BE2C (cell line): ENCODE measurements around the gene FLRT2.

Experiments
- DNase-seq: peaks from one replicate; pipeline ENCODE4 v3.0.0-alpha.2; 2020
- H3K27me3 ChIP-seq: fragments of 250-450 bp; sonication (Bioruptor Pico); 2 replicates; pipeline ENCODE4 v1.5.1; 2020; ENCODE audit warnings: mild to moderate bottlenecking
- H3K36me3 ChIP-seq: fragments of 250-450 bp; sonication (Bioruptor Pico); 2 replicates; pipeline ENCODE4 v1.5.1; 2020; ENCODE audit warnings: mild to moderate bottlenecking
- H3K4me1 ChIP-seq: fragments of 250-450 bp; sonication (Bioruptor Pico); 2 replicates; pipeline ENCODE4 v1.5.1; 2020
- H3K4me3 ChIP-seq: 2 replicates; pipeline ENCODE4 v1.5.1; 2011; ENCODE audit warnings: low read depth, low read length
- H3K9me3 ChIP-seq: fragments of 250-450 bp; sonication (Bioruptor Pico); 2 replicates; pipeline ENCODE4 v1.5.1; 2020
- TF ChIP-seq, protein P1 (sequence below): IDR thresholded peaks from 2 replicates; pipeline ENCODE4 v1.5.1; 2012; ENCODE audit warnings: mild to moderate bottlenecking, low read depth, low read length

FLRT2 gene

DNA sequence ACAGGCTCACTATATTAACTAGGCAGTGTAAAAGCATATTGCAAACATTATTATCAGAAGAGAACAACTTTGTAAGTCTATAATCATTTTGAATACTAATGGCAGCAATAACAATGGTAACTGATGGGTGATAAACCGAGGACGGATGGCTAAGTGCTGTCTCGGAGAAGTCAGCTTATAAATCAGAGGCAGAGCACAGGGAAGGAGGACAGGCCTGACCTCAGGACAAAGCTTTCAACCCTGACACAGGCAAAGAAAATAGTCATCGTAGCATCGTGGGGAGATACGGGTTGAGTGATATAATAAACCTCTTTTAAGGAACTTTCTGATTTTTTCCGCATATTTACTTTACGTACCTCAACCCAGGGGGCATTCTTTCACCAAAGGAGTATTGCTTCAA lies 48.4 kb downstream of the FLRT2 start:
- no peaks in the 10 kb centered on the region for H3K4me1 ChIP-seq
- H3K36me3 ChIP-seq: no peaks in the 10 kb centered on the region
- DNase-seq: no peak
- TF ChIP-seq, protein P1, sequence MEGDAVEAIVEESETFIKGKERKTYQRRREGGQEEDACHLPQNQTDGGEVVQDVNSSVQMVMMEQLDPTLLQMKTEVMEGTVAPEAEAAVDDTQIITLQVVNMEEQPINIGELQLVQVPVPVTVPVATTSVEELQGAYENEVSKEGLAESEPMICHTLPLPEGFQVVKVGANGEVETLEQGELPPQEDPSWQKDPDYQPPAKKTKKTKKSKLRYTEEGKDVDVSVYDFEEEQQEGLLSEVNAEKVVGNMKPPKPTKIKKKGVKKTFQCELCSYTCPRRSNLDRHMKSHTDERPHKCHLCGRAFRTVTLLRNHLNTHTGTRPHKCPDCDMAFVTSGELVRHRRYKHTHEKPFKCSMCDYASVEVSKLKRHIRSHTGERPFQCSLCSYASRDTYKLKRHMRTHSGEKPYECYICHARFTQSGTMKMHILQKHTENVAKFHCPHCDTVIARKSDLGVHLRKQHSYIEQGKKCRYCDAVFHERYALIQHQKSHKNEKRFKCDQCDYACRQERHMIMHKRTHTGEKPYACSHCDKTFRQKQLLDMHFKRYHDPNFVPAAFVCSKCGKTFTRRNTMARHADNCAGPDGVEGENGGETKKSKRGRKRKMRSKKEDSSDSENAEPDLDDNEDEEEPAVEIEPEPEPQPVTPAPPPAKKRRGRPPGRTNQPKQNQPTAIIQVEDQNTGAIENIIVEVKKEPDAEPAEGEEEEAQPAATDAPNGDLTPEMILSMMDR: no peak
- H3K27me3 ChIP-seq: no peaks in the 10 kb centered on the region
- H3K4me3 ChIP-seq: no peak overlapping the region
- H3K9me3 ChIP-seq: no peaks in the 10 kb centered on the region

DNA sequence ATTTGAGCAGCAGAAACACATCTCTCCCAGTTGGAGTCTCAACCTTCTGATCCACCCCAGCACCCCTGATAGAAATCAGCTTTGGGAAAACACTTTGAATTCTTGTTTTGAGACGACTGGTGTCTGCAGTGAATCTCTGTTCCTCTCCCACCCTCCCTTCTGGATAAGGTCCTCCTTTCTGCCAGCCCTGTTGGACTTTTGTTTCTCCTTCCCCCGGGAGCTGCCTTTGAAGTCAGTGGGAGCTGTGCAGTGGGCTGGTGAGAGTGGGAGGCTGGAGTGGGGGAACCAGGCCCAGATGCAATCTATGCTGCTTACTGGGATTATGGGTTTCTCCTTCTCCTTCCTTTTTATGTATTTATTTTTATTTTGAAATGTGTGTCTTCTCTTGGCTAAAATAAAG lies 49.0 kb downstream of the FLRT2 start:
- Histone ChIP-seq H3K4me1 (no peaks in the 10 kb centered on the region), H3K36me3 (no peaks in the 10 kb centered on the region)
- TF ChIP-seq, protein P1: no peak

DNA sequence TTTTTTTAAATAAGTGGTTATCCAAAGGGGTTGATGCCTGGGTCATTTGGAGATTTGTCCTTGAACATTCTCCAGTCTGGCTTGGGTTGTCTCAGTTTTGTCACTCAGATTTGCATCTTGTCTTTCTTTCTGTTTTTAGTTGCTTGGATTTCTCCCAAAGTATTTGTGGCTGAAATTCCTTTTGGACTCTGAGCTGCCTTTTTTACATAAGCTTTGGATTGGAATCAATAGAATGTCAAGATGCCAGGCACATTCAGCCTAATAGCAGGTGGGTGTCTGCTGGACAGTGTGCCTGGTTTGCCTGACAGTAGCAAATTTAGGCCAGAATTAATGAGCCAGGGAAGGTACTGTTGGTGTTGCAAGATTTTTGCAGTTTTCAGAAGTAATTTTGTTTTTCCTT lies 50.0 kb downstream of the FLRT2 start:
- H3K4me1 ChIP-seq: no peaks in the 10 kb centered on the region
- no peaks in the 10 kb centered on the region for H3K36me3 ChIP-seq
- TF ChIP-seq, protein P1: no peak
- H3K9me3 ChIP-seq: no peaks in the 10 kb centered on the region
- DNase-seq: no peak
- no peak overlapping the region for H3K4me3 ChIP-seq
- no peaks in the 10 kb centered on the region for H3K27me3 ChIP-seq

More for the DNA sequence above, 49.0 kb downstream of the FLRT2 start:
- Histone ChIP-seq H3K9me3 (no peaks in the 10 kb centered on the region), H3K27me3 (no peaks in the 10 kb centered on the region), H3K4me3 (no peak overlapping the region)
- no peak for DNase-seq

DNA sequence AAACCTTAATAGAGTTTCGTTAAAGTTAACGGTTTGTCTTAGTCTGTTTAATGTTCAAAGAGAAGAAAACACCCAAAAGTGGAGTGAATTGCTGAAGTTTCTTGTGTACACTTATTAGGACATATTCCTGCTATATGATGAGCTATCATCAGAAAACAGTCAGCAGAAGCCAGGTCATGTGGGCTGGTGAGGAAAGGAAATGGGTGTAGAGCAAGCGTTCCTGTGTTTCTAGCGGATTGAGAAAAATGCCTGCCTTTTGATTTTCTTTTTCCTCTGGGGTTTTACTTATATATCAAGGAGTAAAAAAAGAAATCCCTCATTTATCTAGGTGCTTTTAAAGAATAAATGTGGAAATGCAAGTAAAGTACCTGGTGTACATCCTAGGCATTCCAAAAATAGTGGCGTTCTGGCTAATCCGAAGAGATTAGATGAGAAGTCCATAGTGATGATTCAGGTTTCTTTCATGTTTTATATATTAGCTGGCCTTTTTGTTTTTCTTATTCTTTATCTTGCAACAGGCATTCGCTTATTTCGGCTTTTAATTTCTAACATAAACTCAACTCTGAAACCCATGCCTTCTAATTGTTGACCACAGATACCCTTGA lies 50.7 kb downstream of the FLRT2 start:
- Histone ChIP-seq H3K4me1 (no peaks in the 10 kb centered on the region), H3K36me3 (no peaks in the 10 kb centered on the region)
- TF ChIP-seq, protein P1: no peak

DNA sequence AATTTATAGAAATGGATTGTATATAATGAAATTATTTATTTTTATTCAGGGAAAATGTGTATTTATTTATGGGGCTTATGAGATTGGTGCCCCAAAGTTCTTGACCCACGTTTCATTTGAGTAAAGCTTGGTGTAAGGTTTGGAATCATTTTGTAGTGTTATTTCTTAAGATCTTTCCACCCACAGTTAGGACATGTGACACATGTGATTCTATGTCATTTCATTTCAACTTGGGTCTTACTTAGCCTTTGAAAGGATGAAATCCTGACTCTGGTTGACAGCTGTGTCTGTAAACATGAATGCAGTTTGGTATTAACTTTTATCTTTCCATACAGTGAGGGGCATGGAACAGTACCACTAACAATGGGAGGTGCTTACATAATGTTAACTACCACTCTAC lies 51.7 kb downstream of the FLRT2 start:
- H3K9me3 ChIP-seq: no peaks in the 10 kb centered on the region
- no peak overlapping the region for H3K4me3 ChIP-seq
- no peaks in the 10 kb centered on the region for H3K36me3 ChIP-seq
- H3K27me3 ChIP-seq: no peaks in the 10 kb centered on the region
- no peak for DNase-seq
- no peaks in the 10 kb centered on the region for H3K4me1 ChIP-seq
- TF ChIP-seq, protein P1: no peak

More for the DNA sequence above, 50.7 kb downstream of the FLRT2 start:
- Histone ChIP-seq H3K4me3 (no peak overlapping the region), H3K9me3 (no peaks in the 10 kb centered on the region), H3K27me3 (no peaks in the 10 kb centered on the region)
- no peak for DNase-seq

DNA sequence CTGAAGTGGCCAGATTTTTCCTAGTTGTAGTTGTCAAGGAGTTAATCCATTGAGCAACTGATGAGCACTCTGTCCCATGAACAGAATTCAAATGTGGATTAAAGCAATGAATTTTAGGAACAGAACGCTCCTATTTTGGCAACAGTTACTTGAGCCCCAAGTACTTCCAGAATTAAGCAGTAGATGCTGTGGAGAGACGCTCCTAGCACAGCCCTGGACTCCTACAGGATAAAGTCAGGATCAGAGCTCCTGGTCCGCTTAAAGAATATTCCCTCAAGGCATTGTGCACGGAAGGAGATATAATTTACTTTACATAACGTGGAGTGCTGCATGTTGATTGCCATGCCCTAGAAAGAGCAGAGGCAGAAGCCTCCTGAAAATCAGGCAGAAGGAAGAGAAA lies 53.4 kb downstream of the FLRT2 start:
- Histone ChIP-seq H3K9me3 (no peaks in the 10 kb centered on the region), H3K4me1 (no peaks in the 10 kb centered on the region), H3K27me3 (no peaks in the 10 kb centered on the region), H3K36me3 (no peaks in the 10 kb centered on the region), H3K4me3 (no peak overlapping the region)
- TF ChIP-seq, protein P1: no peak
- DNase-seq: no peak
